K562 (cell line): ENCODE measurements around the gene PCBD2. TPM values are rescaled to one million over a fixed set of nuclear protein-coding genes. Genes with fewer than 3 reads are reported as not detected.

ENCODE experiments used
- ARID1B ChIP-seq: fragments of 450-650 bp; IDR thresholded peaks from 2 replicates; pipeline ENCODE4 v1.6.1; 2016; ENCODE audit warnings: antibody characterized with exemption, mild to moderate bottlenecking, inconsistent platforms
- CSDE1 ChIP-seq, 2 experiments: fragments of 450-650 bp; IDR thresholded peaks; 2 replicates each; pipeline ENCODE4 v1.6.1; 2016; ENCODE audit warnings: mild to moderate bottlenecking in 1 of 2
- ESRRB ChIP-seq: fragments of 250-450 bp; sonication (Bioruptor Pico); IDR thresholded peaks from 2 replicates; pipeline ENCODE4 v1.5.0; 2020; ENCODE audit warnings: mild to moderate bottlenecking, moderate library complexity, borderline replicate concordance
- HDAC6 ChIP-seq: IDR thresholded peaks from 2 replicates; pipeline ENCODE4 v1.6.1; 2012; ENCODE audit warnings: low read depth, mild to moderate bottlenecking, control low read depth, inconsistent platforms, low read length, moderate library complexity
- HES1 ChIP-seq: fragments of 450-650 bp; IDR thresholded peaks from 2 replicates; pipeline ENCODE4 v1.6.1; 2016; ENCODE audit warnings: low read depth, mild to moderate bottlenecking, moderate library complexity
- HINFP ChIP-seq: fragments of 450-650 bp; conservative IDR thresholded peaks from 2 replicates; pipeline ENCODE4 v1.6.1; 2016; ENCODE audit warnings: missing genetic modification characterization, low read depth, mild to moderate bottlenecking, control low read depth, missing compliant biosample characterization
- HMG20B ChIP-seq: fragments of 250-450 bp; sonication (Bioruptor Pico); IDR thresholded peaks from 2 replicates; pipeline ENCODE4 v1.5.0; 2021; ENCODE audit warnings: mild to moderate bottlenecking
- HMGXB4 ChIP-seq: sonication (generic); formaldehyde crosslinking; IDR thresholded peaks from 2 replicates; pipeline ENCODE4 v1.8.1; 2023; ENCODE audit warnings: mild to moderate bottlenecking, missing genetic modification reagents
- ILF3 ChIP-seq: fragments of 450-650 bp; IDR thresholded peaks from 2 replicates; pipeline ENCODE4 v1.6.1; 2018; ENCODE audit warnings: antibody characterized with exemption, mild to moderate bottlenecking, moderate library complexity, borderline replicate concordance
- KDM5B ChIP-seq: fragments of 200-600 bp; sonication (generic); IDR thresholded peaks from 2 replicates; pipeline ENCODE4 v1.6.1; 2012; ENCODE audit warnings: low read depth, mild to moderate bottlenecking, moderate library complexity, low read length, control low read depth, inconsistent platforms; ENCODE audit not compliant: insufficient replicate concordance
- MAZ ChIP-seq, 2 experiments: fragments of 450-650 bp in 1 of 2; sonication (generic) in 1 of 2; formaldehyde crosslinking; IDR thresholded peaks in 1 of 2; conservative IDR thresholded peaks in 1 of 2; 2 replicates each; pipeline versions ENCODE4 v1.4.0 to v1.5.0; 2020; ENCODE audit warnings: mild to moderate bottlenecking in 1 of 2, missing genetic modification reagents in 1 of 2
- MXD1 ChIP-seq: fragments of 250-450 bp; sonication (Bioruptor Pico); IDR thresholded peaks from 2 replicates; pipeline ENCODE4 v1.8.0; 2021; ENCODE audit warnings: borderline replicate concordance, mild to moderate bottlenecking, moderate library complexity; ENCODE audit not compliant: poor library complexity, severe bottlenecking
- MYNN ChIP-seq, 2 experiments: sonication (generic); formaldehyde crosslinking in 1 of 2; IDR thresholded peaks; 2 replicates each; pipeline versions ENCODE4 v1.5.0 to v1.6.1; 2016 to 2020; ENCODE audit warnings: antibody characterized with exemption in 1 of 2, missing genetic modification reagents in 1 of 2
- NONO ChIP-seq, 2 experiments: fragments of 200-400 bp in 1 of 2; fragments of 450-650 bp in 1 of 2; formaldehyde crosslinking in 1 of 2; IDR thresholded peaks; 2 replicates each; pipeline ENCODE4 v1.6.1; 2017; ENCODE audit warnings: low read depth in 2 of 2, mild to moderate bottlenecking in 2 of 2, moderate library complexity in 2 of 2, low read length in 1 of 2
- OTX1 ChIP-seq: fragments of 450-650 bp; formaldehyde crosslinking; IDR thresholded peaks from 2 replicates; pipeline ENCODE4 v1.4.0; 2022; ENCODE audit warnings: mild to moderate bottlenecking
- PTTG1 ChIP-seq: fragments of 450-650 bp; IDR thresholded peaks from 2 replicates; pipeline ENCODE4 v1.6.1; 2016; ENCODE audit warnings: low read depth, mild to moderate bottlenecking, missing genetic modification characterization, missing compliant biosample characterization
- RBM39 ChIP-seq: fragments of 200-400 bp; formaldehyde crosslinking; optimal IDR thresholded peaks from 2 replicates; pipeline ENCODE3; 2018; ENCODE audit warnings: low read depth, low read length
- TEAD1 ChIP-seq, 2 experiments: fragments of 450-650 bp in 1 of 2; sonication (generic) in 1 of 2; formaldehyde crosslinking; IDR thresholded peaks; 2 replicates each; pipeline versions ENCODE4 v1.4.0 to v1.8.0; 2020 to 2022; ENCODE audit warnings: mild to moderate bottlenecking in 2 of 2, missing genetic modification reagents in 1 of 2
- YBX1 ChIP-seq: fragments of 450-650 bp; IDR thresholded peaks from 2 replicates; pipeline ENCODE4 v1.7.1; 2016; ENCODE audit warnings: mild to moderate bottlenecking
- ZC3H11A ChIP-seq: IDR thresholded peaks from 2 replicates; pipeline ENCODE4 v1.6.1; 2012; ENCODE audit warnings: low read depth, low read length, improper control_type of control experiment
- ZC3H8 ChIP-seq: fragments of 450-650 bp; IDR thresholded peaks from 2 replicates; pipeline ENCODE4 v1.6.1; 2017
- polyA plus RNA-seq, 8 experiments: library from polyadenylated mRNA; depleted of rRNA in 4 of 8; stranded (reverse) in 5 of 8; unstranded in 3 of 8; fragments of >200 nt; fragmentation: Nextera tagmentation in 2 of 8; fragmentation: Illumina TruSeq in 1 of 8; extraction: Ambion mirVana in 2 of 8; extraction: Trizol in 1 of 8; gene quantifications; 2 replicates each; pipeline versions ENCODE4 v1.2.1 to v1.2.3, GENCODE V29; 2011 to 2014; ENCODE audit warnings: inconsistent platforms in 1 of 8, missing spikeins in 1 of 8
- total RNA-seq, 7 experiments: library from RNA; depleted of rRNA in 6 of 7; stranded (reverse); fragments of >200 nt in 6 of 7; fragmentation: Illumina TruSeq in 2 of 7; extraction: Trizol in 2 of 7; gene quantifications; 2 replicates each; pipeline versions ENCODE4 v1.2.1 to v1.2.3, GENCODE V29; 2011 to 2021; ENCODE audit warnings: low replicate concordance in 1 of 7

Gene PCBD2
- total and polyA plus RNA-seq, 9 of the 15 experiments (the other 6 are each of a cell fraction or from before 2014, with no cell fraction given) = 5.2 to 13.8 (median 7.8) TPM

- TF ChIP-seq CSDE1 (IDR thresholded peaks at IDR 0.05) = no peak; a peak in 1 of 4 replicates
- TF ChIP-seq ARID1B = no peak
- no peak for TF ChIP-seq HDAC6
- no peak for TF ChIP-seq YBX1
- TF ChIP-seq MAZ (CRISPR knock-in tag; conservative IDR thresholded peaks at IDR 0.05 in 1 of 2, IDR thresholded peaks at IDR 0.05 in 1 of 2) = peak; percentile 93 to 97
- no peak for TF ChIP-seq PTTG1 (tag)
- TF ChIP-seq ZC3H8 = no peak
- TF ChIP-seq MYNN (IDR thresholded peaks at IDR 0.05) = 0 out of 2 replicates have a peak, but pooled peaks have one; percentile 68
- TF ChIP-seq MYNN (CRISPR knock-in tag; IDR thresholded peaks at IDR 0.05) = no peak
- TF ChIP-seq ZC3H11A = no peak
- TF ChIP-seq NONO (IDR thresholded peaks at IDR 0.05; ENCODE audit: low read depth in 2 of 2, low read length in 1 of 2) = peak; percentile 88 to 94
- no peak for TF ChIP-seq RBM39
- no peak for TF ChIP-seq MXD1 (CRISPR knock-in tag)
- TF ChIP-seq HINFP = no peak
- TF ChIP-seq KDM5B = peak; percentile 73
- peak; percentile 98 for TF ChIP-seq HMGXB4 (CRISPR knock-in tag)
- no peak for TF ChIP-seq HES1
- TF ChIP-seq HMG20B (CRISPR knock-in tag) = no peak
- TF ChIP-seq ILF3 = peak; percentile 91
- TF ChIP-seq ESRRB = no peak
- TF ChIP-seq TEAD1 (CRISPR knock-in tag; IDR thresholded peaks at IDR 0.05) = peak; percentile 26 to 49; a peak in 2 of 4 replicates
- no peak; the same call in 1 of the 2 replicates for TF ChIP-seq OTX1 (CRISPR knock-in tag)
Observed at GRCh38 chr5:134904610-134905245, at the start of gene PCBD2 (continued).
